HS-27A (cell line): Measurements from ENCODE around the gene GNL2.
A peak's percentile ranks its signal among the peaks of the same experiment; 100 is the strongest.

Experiments used
- DNase-seq: peaks from one replicate; pipeline ENCODE4 v3.0.0-alpha.2; 2012; ENCODE audit warnings: low read depth, missing footprints

The GNL2 gene

DNA sequence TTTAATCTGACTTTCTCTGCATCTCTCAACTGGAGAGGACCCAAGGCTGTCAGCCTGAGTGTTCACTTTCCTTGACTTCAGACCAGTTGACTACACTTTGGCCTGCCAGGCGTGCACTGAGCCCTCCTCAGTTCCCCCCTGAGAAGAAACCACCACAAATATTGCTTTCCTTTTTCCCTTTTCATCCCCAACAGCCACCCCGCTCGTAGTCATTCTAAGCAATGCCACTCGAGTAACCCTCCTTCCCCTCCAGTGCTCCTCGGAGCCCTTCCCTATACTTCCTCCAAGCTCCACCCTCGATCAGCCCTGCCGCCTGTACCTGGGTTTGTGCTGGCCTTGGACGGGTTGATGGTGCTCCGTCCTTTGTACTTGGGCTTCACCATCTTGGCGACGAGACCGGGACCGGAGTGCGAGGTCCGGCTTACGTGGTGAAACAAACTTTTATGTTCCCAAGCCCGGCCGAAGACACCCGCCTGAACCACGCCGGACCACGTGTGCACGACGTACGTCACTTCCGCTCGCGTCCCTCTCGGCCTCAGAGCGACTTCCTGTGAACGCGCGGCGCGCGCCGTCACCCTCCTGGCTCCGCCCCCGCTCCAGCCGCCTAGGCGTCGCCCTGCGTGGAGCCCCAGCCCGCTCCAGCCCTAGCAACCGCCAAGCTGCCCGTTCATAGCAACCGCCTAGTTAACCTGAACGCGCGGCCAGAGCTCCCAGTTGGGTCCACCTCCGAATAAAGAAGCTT is at the start of gene GNL2:
Gene GNL2, minus strand, starts transcription at position 498 of the 742 bp plus-strand sequence. Its CDS starts 115 bp downstream, at position 383.
- DNase-seq: peak; percentile 89

DNA sequence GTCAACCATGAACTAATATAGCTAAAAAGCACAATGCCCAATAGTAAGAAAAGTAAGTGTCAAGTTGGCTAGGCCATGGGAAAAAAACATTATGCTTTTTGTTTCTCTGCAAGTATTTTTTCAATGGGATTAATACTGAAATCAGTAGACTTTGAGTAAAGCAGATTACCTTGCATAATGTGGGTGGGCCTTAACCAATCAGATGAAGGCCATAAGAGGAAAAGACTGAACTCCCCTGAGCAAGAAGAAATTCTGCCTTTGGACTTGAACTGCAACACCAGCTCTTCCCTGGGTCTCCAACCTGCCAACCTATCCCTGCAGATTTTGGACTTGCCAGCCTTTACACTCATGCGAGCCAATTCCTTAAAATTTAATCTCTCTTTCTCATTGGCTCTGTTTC is 45.3 kb upstream of the GNL2 start:
- no peak for DNase-seq

DNA sequence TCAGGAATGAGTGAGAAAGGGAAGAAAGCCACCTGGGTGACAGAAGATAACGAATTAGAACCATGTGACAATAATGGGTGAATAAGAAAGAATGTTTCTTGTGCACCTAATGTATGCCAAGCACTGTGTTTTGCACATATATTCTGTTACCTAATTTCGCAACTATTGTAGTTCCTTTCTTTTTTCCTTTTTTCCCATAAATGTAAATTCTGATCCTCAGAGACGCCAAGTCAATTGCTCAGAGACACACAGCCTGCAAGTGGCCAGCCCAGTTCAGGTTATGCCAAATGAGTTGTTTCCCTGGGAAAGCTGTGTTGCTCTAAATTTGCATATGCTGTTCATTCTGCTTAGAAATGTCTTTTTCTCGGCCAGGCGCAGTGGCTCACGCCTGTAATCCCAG is 40.7 kb upstream of the GNL2 start:
- DNase-seq: no peak

DNA sequence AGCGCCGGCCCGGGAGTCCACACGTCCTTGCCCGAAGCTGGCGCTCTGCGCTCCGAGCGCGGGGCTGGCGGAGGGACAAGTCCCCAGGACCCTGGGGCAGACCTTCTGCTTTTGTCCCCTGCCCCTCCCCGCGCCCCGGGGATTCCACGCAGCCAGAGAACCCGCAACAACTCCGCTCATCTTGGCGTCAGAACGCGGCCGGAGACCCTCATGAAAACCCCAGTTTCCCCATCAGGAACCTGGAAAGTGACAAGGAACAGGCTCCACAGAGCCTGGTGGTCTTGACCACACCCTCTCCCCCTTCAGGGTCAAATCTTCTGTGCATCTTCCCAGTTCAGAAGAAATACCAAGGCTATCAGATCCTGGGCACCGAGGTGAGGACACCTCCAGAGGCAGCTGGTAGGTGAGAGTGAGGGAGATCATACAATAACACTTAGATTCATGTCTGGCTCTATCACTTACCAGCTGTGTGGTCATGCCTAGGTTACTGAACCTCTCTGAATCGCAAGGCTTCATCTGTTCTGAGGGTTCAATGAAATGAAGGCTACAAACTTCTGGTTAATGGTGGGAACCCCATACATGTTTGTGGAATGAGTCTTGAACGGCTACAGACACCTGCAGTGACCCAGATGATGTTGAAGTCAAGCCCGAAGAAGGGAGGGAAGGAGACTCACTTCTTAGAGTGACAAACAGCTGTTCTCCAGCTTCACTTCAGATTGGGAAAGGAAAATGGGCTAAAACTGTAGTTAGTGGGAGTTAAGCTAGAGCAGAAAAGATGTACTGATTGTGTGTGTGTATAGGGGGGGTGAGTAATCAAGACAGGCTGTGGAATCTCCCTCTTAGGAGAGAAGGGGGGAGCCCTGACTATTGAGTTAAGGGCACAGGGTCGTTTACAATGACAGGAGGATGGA is 39.5 kb upstream of the GNL2 start:
- no peak for DNase-seq

DNA sequence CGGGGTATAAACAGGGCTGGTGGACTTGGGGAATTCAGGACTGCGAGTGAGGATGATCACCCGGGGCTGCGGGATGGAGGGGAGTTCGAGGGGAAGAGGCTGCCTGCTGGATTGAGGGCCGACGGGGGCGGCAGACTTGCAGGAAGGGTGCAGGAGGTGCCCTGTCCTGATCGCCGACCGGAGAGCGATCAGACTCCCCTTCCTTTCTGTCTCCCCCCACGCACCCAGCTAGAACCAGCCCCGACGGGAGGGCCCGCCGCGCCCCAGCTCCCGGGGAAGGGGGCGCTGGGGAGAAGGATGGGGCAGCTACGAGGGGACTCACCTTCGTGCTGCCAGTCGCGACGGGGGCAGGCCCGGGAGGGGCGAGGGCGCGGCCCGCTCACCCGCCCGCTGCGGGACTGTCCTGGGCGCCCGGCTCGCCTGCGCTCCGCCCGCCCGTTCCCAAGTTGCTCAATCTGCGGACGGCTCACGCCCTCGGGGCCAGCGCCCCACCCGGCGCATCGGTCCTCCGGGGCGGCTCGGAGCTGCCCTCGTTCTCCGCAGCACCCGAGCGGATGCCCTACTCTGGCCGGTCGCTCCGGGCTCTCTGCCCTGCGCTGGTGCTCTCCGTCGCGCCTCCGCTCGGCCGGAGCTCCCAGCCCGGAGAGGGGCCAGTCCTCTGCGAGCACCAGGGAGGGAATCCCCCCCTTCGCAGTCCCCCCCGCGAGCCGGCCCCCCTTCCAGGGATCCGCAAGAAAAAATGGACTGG is 38.7 kb upstream of the GNL2 start, which contains the start of gene RSPO1:
Gene RSPO1, minus strand, starts transcription at position 649 of the 748 bp plus-strand sequence. CDS start 5,231 bp downstream, outside the sequence.
- DNase-seq: no peak

DNA sequence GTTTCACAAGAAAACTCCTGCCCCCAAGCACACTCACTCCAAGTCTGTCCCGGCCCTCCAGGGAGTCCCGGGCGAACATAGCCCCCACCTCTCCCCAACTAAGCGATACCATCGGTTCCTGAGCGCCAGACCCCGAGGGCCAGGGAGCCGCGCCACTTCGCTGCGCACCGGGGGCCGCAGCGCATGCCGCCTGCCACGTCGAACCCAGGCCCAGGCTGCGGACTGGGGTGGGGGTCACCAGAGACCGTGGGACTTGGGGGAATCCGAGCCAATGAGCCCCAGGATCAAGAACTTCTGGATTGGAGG is 38.2 kb upstream of the GNL2 start:
- DNase-seq: no peak

DNA sequence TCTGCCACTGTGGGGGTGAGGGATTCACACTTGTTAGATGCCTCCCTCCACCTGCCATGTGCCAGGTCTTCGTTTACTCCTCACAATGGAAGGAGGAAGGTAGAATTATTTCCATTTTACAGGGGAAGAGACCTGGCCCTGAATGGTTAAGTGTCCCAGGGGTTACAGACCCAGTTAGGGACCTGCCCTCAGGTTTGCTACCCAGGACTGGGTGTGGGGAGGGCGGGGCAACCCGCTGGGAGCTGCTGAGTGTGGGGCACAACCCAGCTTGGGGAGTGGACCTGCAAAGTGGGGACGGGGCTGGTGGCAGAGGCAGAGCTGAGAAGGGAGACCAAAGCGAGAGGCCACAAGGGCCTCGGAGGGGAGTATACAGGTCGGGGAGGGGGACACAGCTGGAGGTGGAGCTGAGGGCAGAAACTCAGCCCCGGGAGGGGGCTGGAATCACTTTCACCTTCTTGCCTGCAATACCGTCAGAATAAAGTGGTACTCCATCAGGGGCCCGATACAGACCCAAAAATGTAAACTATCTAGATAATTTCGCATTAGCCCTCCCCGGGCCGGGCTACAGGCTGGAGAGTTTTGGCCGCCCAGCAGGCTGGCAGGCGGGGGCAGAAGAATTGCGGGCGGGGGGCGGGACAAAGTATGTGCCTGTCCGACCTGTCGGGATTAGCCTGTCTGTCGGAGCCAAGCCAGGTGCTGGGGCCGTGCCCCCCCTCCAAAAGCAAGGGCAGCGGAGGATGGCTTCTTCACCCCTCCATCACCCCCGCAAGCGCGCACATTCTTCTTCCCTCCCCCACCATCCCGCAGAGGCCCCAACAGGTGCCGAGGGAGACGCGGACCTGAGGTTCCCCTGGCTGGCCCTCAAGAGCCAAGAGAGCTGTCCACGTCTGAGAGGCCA is 37.6 kb upstream of the GNL2 start:
- DNase-seq: no peak

DNA sequence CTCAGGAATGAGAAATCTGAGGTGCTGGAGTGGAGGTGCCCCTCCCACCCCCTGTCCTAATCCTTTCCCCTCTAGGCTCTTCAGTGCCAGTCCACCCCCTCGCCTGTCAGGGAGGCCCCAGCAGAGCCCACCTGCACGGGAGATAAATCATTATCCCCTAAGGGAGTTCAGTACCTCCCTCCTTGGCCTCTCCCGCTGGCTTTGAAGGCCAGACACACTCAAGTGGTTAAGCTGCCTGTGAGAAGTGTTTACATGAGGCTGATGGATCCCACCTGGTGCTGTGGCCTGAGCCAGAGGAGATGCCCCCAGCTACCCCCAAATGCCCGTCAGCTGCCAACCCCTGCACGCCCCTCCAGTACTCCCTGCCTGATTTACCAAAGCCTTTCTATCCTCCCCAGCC is 35.3 kb upstream of the GNL2 start:
- no peak for DNase-seq

DNA sequence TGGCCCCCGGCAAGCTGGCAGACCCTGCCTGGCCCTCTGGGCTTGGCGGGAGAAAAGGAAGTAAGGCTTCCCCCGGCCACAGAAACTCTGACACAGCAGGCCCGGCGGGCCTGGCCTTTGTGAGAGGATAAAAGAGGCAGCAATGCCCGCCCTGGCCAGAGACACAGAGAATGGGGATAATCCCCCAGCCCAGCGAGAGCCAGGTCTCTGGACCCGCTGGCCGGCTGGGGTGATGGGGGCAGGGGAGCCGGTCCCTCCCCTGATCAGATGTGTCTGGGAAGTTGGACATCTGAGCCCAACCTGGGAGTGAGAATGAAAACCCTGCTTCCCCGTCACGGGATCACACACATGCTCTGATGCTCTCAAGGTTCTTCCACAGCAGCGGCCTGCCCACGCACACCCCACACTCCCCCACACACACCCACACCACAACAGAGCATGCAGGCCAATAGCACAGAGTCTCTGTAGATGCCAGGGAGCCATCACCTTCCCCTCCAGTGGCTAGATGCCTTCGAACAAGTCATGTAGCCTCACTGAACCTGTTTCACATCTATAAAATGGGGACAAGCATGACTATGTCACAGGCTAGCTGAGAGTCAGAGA is 34.8 kb upstream of the GNL2 start:
- DNase-seq: no peak

DNA sequence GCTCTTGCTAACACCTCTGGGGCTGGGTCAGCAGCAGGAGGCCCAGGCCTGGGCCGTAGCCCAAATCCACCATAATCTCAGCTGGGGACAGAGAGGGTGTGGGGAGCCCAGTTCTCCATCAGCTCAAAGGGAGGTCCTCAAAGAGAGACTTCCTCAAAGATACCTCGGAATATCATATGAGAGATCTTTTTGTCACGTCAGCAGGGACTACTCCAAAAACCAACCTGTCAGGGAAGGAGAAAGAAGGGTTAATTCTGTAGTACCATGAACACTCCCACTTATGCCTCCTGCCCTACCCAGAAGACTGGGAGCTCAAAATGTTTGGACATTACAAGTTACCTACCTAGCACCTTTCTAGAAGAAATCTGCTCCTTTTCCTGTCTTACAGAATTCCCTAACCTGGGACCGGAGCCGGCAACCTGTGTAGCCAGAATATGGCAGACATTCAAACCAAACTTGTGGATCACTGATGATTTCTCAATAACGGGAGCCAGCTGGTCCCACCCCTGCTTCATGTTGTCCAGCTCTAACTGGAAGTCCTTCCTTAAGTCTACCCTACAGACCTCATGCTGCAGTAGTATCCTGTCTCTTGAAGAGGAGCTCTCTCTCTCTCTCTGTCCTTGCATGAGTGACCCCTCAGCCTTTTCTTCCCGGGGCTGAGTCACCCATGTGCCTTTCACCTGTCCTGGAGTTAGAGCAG is 34.1 kb upstream of the GNL2 start:
- no peak for DNase-seq

DNA sequence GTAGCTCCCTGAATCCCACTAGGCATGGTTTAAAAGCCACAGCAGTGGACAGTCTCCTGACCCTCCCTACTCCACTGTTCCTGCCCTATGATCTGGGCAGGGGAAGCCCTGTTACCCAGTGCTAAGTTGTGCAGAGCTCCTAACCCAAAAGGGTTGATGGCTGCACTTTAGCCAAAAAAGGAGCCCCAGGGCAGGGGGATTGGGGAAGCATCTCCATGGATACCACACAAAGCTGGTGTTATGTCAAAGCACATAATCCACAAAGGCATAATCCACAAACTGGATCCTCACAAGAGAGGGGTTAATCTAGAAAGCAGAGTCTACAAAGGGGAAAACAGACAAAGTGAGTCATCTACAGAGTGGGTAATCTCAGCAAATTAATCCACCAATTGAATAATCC is 33.3 kb upstream of the GNL2 start:
- no peak for DNase-seq

DNA sequence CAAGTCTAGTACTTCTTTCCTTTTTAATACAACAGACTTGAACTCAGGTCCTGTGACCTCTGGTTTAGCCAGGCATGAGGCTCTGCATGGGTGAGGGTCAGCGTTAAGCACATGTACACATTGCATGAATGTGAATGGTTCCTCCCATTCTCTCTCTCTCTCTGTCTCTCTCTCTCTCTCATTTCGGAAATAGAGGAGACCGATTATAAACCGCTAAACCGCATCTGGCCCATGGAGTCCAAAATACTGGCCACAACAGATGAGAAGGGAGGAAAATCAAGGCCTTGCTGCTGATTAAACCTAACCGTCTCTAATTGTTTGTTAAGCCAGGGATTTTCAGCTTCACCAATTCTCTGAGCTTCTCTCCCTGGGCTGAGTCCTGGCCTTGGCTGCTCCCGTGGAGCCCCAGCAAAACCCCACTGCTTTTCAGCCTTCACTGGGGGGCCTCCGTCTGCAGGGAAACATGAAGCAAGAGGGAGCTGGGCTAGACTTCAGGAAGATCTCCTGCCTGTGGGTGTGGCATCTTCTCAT is 32.4 kb upstream of the GNL2 start:
- DNase-seq: no peak

DNA sequence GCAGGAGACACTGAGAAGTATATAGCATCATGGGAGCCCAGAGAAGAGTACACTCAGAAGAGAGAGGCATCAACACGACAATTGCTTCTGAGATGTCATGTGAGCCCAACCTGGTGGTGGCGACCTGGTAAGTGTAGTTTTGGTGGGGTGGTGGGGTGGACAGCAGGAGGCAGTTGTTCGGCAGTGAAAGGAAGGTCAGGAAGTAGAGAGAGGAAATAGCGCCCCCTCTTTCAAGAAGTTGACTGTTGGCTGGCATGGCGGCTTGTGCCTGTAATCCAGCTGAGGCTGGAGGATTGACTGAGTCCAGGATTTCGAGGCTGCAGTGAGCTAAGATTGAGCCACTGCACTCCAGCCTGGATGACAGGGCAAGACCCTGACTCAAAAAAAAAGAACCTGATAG is 26.4 kb upstream of the GNL2 start:
- no peak for DNase-seq

DNA sequence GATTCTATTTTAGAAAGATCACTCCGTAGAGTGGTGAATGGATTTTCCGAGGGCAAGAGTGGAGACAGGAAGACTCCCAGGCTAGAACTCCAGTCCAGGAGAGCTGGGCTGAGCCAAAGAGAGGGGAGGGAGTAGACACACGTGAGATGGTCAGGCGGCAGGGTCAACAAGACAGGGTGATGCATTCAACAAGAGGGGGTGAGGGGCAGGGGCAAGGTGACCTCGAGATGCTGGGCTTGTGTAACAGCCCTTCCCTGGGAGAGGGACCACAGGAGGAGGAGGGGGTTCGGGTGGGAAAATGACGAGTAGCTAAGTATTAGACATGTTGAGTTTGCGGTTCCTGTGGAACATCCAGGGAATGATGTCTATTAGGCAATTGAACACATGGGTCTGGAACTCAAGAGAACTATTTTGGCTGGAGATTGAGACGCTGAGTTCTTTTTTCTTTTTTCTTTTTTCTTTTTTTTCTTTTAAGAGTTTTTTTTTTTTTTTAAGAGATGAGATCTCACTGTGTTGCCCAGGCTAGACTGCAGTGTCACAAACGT is 25.7 kb upstream of the GNL2 start:
- DNase-seq: no peak

DNA sequence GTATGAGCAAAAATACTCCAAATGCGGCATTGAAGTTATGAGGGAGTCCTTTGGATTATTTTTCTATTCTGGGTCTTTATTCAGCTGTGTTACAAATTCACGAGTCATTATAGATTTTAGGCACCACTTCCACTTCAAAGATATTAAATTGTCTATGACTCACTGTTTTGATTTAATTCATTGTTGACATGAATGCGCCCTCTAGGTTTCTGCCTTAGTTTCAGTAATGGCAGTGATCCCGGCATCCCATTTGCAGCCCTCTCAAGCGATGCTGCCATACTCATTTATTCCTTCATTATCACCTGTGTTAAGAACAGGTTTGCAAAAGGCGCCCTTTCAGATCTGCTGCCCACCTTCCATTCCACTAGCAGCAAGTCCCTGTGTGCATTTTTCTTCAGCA is 25.0 kb upstream of the GNL2 start:
- DNase-seq: no peak

DNA sequence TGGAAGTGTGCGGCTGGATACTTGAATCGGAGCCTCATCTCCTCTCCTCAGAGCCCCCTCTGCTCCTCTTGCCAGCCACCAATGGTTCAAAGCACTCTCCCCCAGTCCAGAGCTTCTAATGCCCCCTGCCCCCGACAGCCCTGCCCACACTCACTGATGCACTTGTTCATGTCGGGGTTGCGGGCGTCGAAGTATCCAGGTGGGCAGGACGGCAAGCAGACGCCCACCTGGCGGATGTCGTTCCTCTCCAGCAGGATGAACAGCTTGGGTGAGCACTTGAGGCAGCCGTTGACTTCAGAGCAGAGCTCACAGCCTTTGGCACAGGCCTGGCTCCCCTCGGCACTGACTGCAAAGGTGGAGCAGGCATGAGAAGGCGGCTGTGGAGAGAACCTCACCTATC is 20.6 kb upstream of the GNL2 start:
- no peak for DNase-seq

DNA sequence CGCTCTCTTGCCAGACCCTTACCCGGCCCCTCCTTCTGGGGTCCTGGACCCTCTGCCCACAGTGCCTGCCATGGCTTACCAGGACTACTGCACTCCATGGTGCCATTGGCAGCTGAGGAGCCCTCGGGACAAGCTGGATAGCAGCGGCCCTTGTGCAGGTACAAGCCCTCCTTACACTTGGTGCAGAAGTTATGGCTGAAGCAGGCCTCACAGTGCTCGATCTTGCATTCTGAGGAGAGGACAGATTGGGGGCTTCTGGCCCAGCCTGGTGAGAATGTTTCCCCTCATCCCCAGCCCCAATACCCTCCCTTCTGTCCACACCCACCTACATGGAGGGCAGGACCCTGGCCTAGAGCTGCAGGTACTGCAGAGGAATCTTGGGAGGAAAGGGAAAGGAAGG is 18.4 kb upstream of the GNL2 start:
- DNase-seq: no peak

DNA sequence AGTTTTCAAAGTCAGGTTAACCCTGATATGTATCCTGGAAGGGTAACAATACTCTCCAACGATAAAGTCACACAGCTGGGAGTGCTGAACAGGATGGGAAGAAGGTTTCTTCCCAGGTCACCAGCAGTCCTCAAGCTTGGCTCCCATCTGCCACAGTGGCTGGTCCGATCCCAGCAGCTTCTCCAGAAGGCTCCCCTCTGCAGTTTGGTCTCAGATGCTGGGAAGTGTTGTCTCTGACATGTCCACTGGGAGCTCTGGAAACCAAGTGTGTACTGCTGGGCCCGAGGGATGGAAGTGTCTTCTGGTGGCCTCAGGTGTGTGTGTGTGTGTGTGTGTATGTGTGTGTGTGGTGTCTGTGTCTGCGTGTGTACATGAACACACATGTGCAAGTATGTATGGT is 16.4 kb upstream of the GNL2 start:
- no peak for DNase-seq

DNA sequence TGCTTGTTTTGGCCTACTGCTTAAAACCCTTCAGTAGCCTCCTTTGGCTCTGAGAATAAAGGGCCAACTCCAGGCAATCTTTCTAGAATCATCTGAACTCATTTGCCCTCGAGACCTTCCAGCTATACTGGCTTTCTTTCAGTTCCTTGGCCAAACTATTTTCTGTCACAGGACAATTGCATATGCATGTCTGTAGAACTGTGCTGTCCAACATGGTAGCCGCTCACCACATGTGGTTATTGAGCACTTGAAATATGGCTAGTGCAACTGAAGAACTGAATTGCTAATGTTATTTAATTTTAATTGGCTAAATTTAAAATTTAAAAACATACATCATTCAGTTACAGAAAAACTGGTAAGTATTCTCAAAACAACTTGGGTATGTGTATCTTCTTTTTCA is 14.3 kb upstream of the GNL2 start:
- DNase-seq: no peak

DNA sequence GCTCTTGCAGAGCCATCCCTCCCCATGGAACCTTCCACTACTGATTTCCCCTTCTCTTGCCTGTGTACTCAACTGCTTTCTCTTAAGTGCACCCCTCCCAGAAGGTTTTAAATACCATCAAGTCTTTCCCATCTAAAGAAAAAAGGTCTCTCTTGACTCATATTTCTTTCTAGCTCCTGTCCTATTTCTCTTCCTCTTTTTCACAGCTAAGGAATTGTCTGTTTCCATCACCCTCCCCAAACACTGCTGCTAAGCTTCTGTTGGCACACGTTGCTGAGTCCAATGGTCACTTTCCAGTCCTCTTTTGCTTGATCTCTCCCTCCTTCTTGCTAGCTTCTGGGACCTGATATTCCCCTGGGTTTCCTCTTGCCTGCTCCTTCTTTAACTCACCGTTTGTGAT is 13.3 kb upstream of the GNL2 start:
- no peak for DNase-seq
